Gastrocnemius medialis (tissue), 4 donors: ENCODE results near the gene CNP.

Experiments
- POLR2A ChIP-seq, 2 donors: fragments of 450-650 bp; IDR thresholded peaks; one replicate each; pipeline ENCODE4 v1.6.1; 2017; ENCODE audit warnings: antibody characterized with exemption in 2 of 2, mild to moderate bottlenecking in 2 of 2, moderate library complexity in 2 of 2
- TF ChIP-seq, protein P1 (sequence below), 5 experiments: fragments of 450-650 bp in 3 of 5; fragments of 200-600 bp in 2 of 5; sonication (generic) in 2 of 5; IDR thresholded peaks in 4 of 5; conservative IDR thresholded peaks in 1 of 5; 1 replicate in 4 of 5; 2 replicates in 1 of 5; pipeline ENCODE4 v1.5.1; 2016 to 2019; ENCODE audit warnings: antibody characterized with exemption in 5 of 5, mild to moderate bottlenecking in 3 of 5, moderate library complexity in 3 of 5

DNA sequence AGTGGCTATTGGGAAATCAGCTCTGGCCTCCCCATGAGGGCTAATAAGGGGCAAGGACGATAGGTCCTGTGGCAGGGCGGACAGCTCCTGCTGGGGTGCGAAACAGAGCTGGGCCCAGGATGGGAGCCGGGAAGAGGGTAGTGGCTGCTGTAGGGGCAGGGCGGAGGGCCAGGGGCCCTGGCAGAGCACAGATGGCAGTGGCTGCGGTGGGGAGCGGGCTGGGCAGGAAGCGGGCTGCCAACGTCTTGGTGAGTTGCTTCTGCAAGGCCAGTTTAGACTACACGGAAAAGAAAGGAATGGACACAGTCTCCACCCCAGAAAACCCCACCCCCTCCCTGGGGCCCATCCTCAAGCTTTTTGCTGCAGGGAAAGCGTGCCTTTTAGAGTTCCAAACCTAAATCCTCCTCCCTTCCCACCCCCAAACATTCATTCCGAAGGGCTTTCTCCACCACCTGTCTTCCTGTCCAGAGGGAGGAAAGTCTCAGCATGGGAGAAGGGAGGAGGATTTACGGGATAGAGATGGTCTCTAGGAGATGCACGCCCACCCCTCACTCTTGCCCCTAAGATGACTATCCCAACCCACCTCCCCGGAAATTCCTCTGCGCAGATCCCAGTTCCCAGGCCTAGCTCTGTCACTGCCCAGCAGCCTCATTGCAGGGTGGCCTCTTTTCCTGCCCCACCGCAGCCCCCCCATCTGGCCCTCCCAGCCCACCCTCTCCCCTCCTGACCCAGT, 60.4 kb downstream of the CNP start:
- no peak for TF ChIP-seq POLR2A (IDR thresholded peaks at IDR 0.05)
- TF ChIP-seq, protein P1, sequence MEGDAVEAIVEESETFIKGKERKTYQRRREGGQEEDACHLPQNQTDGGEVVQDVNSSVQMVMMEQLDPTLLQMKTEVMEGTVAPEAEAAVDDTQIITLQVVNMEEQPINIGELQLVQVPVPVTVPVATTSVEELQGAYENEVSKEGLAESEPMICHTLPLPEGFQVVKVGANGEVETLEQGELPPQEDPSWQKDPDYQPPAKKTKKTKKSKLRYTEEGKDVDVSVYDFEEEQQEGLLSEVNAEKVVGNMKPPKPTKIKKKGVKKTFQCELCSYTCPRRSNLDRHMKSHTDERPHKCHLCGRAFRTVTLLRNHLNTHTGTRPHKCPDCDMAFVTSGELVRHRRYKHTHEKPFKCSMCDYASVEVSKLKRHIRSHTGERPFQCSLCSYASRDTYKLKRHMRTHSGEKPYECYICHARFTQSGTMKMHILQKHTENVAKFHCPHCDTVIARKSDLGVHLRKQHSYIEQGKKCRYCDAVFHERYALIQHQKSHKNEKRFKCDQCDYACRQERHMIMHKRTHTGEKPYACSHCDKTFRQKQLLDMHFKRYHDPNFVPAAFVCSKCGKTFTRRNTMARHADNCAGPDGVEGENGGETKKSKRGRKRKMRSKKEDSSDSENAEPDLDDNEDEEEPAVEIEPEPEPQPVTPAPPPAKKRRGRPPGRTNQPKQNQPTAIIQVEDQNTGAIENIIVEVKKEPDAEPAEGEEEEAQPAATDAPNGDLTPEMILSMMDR (IDR thresholded peaks at IDR 0.05 in 4 of 5, conservative IDR thresholded peaks at IDR 0.05 in 1 of 5): no peak
